A549 treated with Mapracorat at 1 μM for 4 hours (cell line): ENCODE results near the gene FBP2. TPM values are rescaled to one million over a fixed set of nuclear protein-coding genes. Genes with fewer than 3 reads are reported as not detected.

Source experiments
- total RNA-seq: library from RNA; stranded (reverse); fragments of 200-300 nt; extraction: Qiagen RNA extraction; gene quantifications from 5 replicates; pipeline ENCODE4 v1.2.3, GENCODE V29; 2022

Gene FBP2
- not detected in 5 replicates for total RNA-seq

DNA sequence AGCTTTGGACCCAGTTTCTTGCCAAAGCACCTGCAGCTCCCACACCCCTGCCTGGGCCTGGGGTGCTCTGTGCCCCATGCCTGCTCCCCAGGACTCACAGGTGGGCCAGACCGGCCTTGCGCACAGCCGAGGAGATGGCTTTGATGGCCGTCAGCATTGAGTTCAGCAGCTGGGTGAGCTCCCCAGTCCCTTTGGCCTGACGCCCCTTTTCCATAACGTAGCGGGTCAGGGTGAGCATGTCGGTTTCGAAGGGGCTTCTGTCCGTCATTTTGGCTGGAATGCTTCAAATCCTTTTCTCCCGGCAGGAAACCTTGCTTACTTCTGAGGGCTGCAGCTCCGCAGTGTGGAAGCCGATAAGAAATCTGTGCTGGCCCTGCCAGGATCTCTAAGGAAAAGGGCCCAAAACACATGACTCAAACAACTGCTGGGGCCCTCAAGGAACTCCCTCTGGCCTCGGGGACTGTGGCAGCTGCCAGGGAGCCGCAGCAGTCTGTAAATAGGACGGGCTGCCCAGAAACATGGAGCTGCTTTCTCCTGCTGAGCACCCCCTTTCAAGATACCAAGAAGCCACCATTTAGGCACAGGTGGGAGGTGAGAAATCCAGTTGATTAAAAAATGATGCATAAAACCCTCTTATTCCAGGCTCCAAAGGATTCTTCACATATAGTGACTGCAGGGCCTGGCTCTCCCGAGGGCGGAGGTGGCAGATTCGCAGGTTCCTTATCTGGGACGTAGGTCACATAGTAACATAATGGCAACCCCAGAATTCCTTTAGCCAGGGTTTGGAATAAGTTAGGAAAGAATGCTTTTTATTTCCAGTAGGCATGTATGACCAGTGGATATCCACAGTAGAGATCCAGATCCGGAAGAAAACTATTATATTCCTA is at the start of gene FBP2:
Gene FBP2, minus strand, starts transcription at position 366 of the 887 bp plus-strand sequence. Its CDS starts 98 bp downstream, at position 268.

GRCh38 chr9:94639061-94639998 is 45.7 kb upstream of the FBP2 start, which contains the start of gene FBP1:
Gene FBP1, minus strand, starts transcription at chr9:94639518. Its CDS starts 208 bp downstream, at chr9:94639310.

DNA sequence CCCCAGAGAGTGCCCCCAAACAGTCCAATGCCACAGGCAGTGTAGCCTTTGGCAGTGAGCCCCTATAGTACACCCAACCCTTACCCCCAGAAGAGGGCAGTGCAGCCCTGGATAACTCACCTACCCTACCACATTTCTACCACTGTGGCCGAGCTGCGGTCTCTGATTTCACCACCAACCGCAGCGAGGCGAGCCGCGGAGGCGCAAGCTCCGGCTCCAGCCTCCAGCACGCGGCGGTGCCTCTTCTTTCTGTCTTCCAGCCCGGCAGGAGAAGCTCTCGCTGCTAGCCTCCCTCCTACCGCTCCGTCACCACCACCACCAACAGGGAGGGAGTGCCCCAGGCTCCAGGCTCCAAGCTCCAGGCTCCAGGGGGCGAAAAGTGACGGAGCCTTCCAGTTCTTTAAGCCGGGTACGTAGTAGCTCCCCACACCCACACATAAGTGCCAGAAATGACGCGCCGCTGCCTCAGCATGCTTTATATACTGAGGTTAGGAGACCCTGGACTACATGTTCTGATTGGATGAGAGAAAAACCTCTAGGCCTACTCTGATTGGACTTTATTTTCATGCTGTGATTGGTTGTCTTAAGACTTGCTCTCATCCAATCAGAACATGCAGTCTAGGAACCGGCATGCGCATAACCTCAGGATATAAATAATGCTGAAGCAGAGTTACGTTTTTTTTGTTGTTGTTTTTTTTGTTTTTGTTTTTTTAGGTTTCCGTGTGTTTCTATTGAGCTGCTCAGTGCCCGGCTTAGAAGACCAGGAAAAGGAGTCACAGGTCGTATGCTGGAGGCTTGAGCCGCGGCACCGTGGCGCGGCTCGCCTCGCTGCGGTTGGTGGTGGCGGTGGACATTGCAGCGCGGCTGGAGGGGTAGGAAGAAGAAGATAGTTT is 38.9 kb downstream of the FBP2 start, which contains the start of gene PCAT7:
Gene PCAT7, plus strand, starts transcription at position 645 of the 893 bp plus-strand sequence.

Other genes with a start within 250 kb of the FBP2 start
- gene PCAT7, start 38.7 kb downstream of the FBP2 start, total RNA-seq, result 0.46 to 0.93 TPM (median 0.70 TPM) in 5 replicates
- 0.13 TPM in 1 of 5 replicates, not detected in the others for gene FBP1, start 45.7 kb upstream of the FBP2 start, total RNA-seq
- 141 to 183 TPM (median 177 TPM) in 5 replicates for gene AOPEP, start 132.9 kb upstream of the FBP2 start, total RNA-seq